ENCODE results near the gene ANKRD2.

Gene ANKRD2

DNA sequence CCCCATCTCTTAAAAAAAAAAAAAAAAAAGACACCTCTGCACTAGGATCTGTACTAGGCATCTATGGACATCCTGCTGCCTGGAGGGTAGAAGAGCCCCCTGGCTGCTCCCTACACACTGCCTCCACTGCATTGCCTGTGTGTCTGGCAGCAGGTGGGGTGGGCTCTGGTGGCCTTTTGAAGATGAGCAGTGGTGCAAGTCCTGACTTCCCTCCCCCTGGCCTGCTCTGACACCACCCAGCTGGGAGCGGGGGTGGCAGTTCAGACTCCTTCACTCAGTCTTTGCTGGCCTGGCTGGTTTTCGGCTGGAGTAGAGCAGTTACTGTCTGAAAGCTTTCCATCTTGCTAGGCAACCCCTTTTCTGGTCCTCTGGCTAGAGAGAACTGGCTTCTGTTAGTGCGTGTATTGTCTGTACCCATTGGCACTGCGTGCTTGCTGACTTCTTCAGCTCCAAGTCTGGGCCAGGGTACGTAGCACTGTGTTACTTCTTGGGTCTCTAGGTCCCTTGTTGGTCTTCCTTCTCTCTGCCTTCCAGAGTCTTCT is 34.6 kb downstream of the ANKRD2 start:
- FAIRE-seq (no peak), DNase-seq (ENCODE audit: insufficient read length, low spot score) (no peak)
- TF ChIP-seq POLR2A (IDR thresholded peaks at IDR 0.05; ENCODE audit: low read depth, low read length) = no peak

DNA sequence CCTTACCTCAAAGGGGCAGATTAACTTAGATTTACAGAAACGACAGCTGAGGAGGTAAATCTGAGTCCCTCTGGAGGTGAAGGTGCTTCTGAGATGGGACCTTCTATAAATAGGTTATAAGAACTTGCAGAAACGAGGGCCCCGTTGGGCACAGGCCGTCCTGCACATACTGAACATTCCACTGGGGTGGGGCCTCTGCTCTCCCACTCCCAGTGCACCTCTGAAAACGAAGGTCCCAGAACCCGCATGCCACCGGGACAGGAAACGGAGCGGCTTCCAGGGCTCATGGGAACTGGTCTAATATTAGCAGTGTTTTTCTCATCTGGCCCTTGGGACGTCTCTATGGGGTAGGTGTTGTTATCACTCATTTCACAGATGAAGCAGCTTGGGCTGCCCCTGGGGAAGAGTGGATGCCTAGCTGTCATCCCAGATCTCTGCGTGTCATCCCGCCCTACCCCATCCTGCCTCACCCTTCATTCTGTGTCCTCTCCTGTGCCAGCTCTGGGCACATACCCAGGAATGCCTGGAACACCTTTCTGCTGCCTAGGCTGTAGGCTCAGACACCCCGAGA is 36.5 kb downstream of the ANKRD2 start:
- no peak for FAIRE-seq
- TF ChIP-seq POLR2A (IDR thresholded peaks at IDR 0.05; ENCODE audit: low read depth, low read length) = no peak

DNA sequence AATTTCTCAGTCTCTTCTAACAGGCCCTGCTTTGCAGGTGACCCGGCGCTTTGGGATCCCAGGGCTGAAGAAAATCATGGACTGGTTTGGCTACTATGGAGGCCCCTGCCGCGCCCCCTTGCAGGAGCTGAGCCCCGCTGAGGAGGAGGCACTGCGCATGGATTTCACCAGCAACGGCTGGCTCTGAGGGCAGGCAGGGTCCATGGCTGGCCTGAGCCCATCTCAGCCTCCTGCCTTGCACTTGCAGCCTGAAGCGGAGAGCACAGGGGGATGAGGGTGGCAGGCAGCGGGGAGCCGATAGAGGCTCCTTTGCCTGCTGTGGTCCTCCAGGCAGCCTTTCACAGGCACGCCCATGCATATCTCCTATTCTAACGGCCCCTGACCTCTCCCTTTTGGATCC is 38.9 kb downstream of the ANKRD2 start:
- no peak for TF ChIP-seq POLR2A (IDR thresholded peaks at IDR 0.05; ENCODE audit: low read depth, low read length)
- DNase-seq (ENCODE audit: insufficient read length, low spot score) = no peak
- FAIRE-seq = no peak

More for the DNA sequence above, 36.5 kb downstream of the ANKRD2 start:
- no peak for DNase-seq (ENCODE audit: insufficient read length, low spot score)

DNA sequence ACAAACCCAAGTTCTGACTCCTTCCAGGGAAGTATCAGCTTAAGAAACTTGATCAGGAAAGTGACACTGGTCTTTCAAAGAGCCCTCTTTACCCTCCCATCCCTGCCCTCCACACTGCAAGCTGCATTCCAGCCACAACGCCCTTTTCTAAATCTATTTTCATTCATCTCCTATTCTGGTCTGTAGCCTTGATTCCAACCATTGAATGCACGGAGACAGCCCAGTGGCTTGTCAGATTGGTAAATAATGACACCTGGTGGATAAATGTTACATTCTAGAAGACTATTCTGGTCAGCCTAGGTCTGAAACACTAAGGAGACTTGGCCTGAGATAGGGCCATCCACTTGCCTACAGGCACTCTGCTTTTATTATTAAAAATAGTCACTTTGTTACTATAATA is 39.8 kb downstream of the ANKRD2 start:
- no peak for FAIRE-seq
- DNase-seq (ENCODE audit: insufficient read length, low spot score) = peak; percentile 62
- no peak for TF ChIP-seq POLR2A (IDR thresholded peaks at IDR 0.05; ENCODE audit: low read depth, low read length)

DNA sequence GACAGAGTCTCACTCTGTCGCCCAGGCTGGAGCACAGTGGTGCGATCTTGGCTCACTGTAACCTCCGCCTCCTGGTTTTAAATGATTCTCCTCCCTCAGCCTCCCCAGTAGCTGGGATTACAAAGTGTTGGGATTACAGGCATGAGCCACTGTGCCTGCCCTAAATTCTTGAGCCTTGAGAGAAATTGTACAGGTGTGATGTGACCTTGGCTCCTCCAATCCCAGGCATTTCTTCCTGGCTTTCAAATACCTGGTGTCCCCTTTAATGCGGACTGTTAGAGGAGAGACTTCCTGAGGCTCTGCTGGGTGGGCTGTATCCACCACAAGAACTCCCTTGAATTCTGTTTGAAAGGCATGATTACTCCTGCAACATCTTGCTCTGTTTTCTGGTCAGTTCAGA is 45.7 kb downstream of the ANKRD2 start:
- FAIRE-seq (no peak), DNase-seq (ENCODE audit: insufficient read length, low spot score) (no peak)
- TF ChIP-seq POLR2A (IDR thresholded peaks at IDR 0.05; ENCODE audit: low read depth, low read length) = no peak

DNA sequence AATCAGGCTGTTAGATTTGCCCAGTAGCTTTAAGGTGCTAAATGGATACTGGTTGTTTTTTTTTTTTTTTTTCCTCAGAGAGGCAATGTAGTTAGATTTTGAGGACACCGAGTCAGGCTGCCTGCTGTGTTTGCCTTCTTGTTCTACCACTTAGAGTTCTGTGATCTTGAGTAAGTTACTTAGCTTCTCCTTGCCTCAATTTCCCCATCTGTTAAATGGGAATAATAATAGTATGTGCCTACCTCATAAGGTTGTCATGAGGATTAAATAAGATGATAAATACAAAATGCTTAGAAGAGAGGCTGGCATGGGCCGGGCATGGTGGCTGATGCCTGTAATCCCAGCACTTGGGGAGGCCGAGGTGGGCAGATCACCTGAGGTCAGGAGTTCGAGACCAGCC is 46.2 kb downstream of the ANKRD2 start:
- no peak for FAIRE-seq
- TF ChIP-seq POLR2A (IDR thresholded peaks at IDR 0.05; ENCODE audit: low read depth, low read length) = no peak
- DNase-seq (ENCODE audit: insufficient read length, low spot score) = no peak

DNA sequence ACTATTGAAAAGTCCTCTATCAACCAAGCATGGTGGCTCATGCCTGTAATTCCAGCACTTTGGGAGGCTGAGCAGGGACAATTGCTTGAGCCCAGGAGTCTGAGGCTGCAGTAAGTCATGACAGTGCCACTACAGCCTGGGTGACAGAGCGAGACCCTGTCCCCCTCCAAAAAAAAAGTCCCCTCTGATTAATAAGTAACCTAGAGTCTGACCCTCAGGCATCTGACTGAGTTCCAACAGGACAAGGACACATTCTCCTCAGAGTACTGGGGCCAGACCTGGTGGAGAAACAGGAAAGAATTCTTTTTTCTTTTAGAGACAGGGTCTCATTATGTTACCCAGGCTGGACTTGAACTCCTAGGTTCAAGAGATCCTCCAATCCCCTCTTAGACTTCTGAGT is 50.7 kb downstream of the ANKRD2 start:
- FAIRE-seq = no peak
- TF ChIP-seq POLR2A (IDR thresholded peaks at IDR 0.05; ENCODE audit: low read depth, low read length) = no peak

DNA sequence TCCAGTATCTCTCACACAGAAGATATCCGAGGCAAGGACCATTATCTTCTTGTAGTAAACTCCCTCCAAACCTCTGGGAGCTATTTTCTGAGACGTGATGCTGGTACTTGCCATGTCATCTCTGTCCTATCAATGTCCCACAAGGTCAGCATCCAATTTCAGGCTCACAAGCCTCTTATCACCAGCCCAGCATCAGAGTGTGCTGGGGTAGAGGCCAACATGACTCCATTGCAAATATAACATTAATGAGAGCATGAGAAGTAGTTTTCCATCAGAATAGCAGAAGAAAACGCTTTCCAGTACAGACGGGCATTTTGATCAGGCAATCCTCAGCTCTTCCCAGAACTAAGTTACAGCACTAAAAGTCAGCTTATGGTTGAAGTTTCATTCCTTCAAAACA is 55.2 kb downstream of the ANKRD2 start:
- no peak for TF ChIP-seq POLR2A (IDR thresholded peaks at IDR 0.05; ENCODE audit: low read depth, low read length)
- FAIRE-seq = no peak
- no peak for DNase-seq (ENCODE audit: insufficient read length, low spot score)

More for the DNA sequence above, 50.7 kb downstream of the ANKRD2 start:
- DNase-seq (ENCODE audit: insufficient read length, low spot score) = no peak

DNA sequence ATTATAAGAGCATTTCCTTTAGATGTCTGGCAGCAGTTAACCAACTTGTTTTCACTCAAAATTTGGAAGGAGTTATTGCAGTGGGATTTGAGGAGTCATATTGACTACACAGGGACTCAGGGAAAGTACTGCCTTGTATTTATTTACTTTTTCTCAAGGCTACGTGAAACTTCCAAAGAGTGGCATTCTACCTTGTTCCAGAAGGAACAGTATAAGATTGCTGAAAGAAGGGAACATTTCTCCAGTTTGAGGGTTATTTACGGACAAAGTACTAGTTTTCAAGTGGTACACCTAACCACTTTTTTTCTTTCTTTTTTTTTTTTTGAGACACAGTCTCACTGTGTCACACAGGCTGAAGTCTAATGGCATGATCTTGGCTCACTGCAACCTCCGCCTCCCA is 55.6 kb downstream of the ANKRD2 start:
- FAIRE-seq (no peak), DNase-seq (ENCODE audit: insufficient read length, low spot score) (no peak)
- no peak for TF ChIP-seq POLR2A (IDR thresholded peaks at IDR 0.05; ENCODE audit: low read depth, low read length)

DNA sequence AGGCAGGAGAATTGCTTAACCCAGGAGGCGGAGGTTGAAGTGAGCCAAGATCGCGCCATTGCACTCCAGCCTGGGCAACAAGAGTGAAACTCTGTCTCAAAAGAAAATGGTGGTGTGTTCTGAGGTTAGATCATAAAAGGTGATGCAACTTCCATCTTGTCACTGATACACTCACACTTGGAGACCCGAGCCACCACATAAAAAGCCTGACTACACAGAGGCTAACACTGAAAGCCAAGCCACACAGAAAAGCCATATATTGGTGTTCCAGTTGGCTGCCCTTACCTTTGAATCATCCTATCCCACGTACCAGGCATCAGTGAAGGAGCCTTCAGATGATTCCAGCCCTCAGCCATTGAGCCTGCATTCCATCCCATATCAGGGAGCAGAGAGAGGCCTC is 56.7 kb downstream of the ANKRD2 start:
- FAIRE-seq (no peak), DNase-seq (ENCODE audit: insufficient read length, low spot score) (no peak)
- TF ChIP-seq POLR2A (IDR thresholded peaks at IDR 0.05; ENCODE audit: low read depth, low read length) = no peak

DNA sequence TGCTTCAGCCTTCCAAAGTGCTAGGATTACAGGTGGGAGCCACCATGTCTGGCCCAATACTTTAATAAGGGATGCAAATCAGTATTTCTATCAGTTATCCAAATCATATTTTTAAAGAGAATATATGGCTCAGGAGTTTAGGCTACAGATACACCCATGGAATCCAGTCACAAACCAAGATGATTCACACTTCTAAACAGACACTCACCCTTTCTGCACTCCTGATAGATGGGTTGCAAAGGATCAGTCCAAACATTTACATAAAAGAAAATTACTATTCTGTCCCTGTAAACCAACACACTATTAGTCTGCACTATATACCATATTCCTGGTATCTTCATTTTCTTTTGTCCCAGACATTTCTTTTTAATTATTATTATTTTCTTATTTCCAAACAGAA is 58.5 kb downstream of the ANKRD2 start:
- FAIRE-seq = no peak
- TF ChIP-seq POLR2A (IDR thresholded peaks at IDR 0.05; ENCODE audit: low read depth, low read length) = no peak
- DNase-seq (ENCODE audit: insufficient read length, low spot score) = no peak

DNA sequence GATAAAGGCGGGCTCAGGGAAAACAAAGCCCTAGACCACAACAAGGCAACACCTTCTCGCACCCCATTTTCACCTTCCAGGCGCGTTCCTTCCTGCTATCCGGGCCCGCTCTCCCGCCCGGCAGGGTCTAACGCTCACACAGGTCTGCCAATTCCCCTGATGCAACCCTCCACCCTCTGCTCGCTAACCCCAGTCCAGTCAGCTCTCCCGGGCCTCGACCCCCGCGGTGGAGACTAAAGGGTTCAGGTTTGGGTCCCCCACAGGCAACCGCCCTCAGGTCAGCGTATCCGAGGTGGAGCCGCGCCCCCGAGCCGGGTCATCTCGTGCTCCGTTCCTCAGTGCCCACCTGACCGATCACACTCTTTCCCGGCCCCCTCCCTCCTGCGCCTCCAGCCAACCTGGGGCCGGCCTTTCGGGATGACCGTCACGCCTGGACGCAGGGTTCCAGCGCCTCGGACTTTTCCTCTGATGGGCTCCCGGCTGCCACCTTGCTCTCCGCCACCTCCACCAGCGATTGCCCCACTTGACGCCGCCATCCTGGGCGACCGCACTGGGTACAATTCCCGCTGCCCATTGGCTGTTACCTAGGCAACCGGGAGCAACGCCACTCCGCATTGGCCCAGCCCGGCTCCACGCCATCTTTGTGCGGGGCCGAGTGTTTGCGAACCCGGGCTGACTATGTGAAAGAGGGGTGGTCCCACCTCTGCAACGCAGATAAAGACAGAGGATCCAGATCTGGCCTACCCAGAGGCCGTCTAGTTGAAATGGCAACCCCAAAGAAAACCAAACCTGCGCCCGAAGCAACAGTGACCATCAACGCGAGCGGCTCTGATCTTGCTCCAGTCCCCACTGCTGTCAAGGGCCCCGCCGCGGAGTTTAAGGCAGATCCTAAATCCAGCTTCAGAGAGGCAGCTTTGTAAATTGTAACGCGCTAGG is 60.6 kb downstream of the ANKRD2 start, which contains the start of gene MORN4:
Gene MORN4 (minus strand): TSS at position 552 of the 936 bp plus-strand sequence. CDS start 13,847 bp downstream, outside the sequence.
- TF ChIP-seq POLR2A (IDR thresholded peaks at IDR 0.05; ENCODE audit: low read depth, low read length) = peak; percentile 81
- FAIRE-seq = peak; percentile 33
- DNase-seq (ENCODE audit: insufficient read length, low spot score) = peak; percentile 95

All from H54 (cell line).